GM18867 (cell line): ENCODE measurements around the gene RGL1.
"Not testable (repeated sequence)": the region's sequence is repeated elsewhere in the genome, so short reads cannot be mapped to it uniquely, and the experiment has no call there.

Source experiments
- ATAC-seq: cut with Tn5 transposase; IDR thresholded peaks from one replicate; pipeline ENCODE4 v1.9.1; 2021; ENCODE audit warnings: mild to moderate bottlenecking, moderate library complexity; ENCODE audit not compliant: unreplicated experiment

RGL1 gene

DNA sequence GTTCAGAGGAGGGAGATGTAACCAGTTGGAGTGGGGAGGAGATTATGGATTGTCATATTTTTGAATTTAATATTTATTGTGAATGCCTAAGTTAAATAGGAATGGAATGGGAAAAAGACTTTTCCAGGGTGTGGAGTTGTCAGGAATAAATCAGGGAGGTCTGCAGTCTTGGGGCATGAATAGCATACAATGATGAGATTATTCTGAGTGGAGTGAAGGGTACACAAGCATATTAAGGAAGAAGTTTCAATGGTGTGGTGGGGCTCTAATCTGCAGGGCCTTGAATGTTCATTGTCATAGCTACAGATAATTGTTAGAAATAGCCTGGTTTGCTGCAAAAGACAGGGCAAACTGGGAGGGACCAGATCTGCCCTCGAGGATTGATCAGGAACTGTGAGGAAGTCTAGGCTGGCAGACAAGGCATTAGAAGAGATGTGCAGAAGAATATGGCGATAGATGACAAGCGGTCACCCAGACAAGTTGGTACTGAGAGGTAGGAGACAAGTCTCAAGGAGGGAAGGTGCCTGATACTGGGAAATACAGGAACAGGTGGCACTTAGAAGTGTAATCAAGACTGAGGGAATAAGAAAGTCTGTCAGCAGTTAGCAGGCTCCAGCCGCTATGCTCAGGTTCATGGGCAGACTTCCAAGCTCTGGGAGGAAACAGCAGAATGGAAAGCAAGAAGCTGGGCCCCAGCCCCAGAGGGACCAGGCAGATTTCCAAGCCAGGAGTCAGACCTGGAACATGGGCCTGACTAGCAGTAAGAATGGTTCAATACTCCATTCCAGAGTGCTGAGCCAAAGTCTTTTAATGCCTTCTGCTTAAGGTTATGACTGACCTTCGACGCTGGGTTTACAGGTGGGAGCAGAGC lies 20.9 kb upstream of the RGL1 start:
- ATAC-seq, result no peak

DNA sequence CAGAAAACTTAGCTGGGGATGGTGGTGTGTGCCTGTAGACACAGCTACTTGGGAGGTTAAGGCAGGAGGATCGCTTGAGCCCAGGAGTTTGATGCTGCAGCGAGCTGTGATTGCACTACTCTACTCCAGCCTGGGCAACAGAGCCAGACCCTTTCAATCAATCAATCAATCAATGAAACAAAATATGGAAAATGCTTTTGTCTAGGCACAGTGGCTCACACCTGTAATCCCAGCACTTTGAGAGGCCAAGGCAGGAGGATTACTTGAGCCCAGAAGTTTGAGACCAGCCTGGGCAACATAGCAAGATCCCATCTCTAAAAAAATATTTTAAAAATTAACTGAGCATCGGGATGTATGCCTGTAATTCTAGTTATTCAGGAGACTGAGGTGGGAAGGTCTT lies 19.0 kb upstream of the RGL1 start:
- not testable (repeated sequence) for ATAC-seq

DNA sequence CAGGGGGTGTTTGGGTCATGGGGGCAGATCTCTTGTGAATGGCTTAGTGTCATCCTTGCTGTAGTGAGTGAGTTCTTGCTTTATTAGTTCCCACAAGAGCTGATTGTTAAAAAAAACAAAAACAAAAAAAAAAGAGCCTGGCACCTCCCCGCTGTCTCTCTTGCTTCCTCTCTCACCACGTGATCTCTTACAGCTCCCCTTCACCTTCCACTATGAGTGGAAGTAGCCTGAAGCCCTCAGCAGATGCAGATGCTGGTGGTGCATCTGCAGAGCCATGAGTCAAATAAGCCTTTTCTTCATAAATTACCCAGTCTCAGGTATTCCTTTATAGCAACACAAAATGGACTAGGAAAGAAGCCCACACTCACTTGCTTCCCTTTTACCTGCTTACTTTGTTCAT lies 17.2 kb upstream of the RGL1 start:
- no peak for ATAC-seq

DNA sequence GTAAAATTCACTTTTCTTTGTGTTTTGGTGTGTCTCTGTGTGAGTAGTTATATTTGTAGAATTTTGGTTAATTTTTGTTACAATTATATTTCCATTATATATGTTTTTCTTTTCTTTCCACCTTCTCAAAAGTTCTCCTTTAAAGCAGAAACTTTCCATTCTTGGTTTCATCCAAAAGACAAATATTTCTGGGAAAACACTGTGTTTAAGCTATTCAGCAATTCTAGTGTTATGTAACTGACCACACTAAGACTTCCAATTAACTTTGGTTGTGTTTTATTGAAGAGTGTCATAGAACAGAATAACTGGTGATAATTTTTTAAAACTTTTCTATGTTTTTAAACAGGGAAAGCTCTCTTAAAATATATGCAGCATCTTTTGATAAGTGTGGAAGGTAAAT lies 13.6 kb upstream of the RGL1 start:
- no peak for ATAC-seq

DNA sequence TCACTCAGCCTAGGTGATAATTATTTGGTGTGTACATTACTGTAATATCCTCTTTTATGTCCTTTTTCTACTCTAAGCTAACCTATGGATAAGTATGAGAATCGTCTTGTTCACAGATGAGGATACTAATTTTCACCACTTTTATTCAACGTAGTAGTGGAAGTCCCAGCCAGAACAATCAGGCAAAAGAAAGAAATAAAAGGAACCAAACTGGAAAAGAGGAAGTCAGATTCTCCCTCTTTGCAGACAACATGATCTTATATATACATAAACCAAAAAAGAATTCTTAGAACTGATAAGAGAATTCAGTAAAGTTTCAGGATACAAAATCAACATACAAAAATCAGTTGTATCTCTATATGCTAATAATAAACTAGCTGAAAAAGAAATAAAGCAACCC lies 12.6 kb upstream of the RGL1 start:
- ATAC-seq, result no peak

DNA sequence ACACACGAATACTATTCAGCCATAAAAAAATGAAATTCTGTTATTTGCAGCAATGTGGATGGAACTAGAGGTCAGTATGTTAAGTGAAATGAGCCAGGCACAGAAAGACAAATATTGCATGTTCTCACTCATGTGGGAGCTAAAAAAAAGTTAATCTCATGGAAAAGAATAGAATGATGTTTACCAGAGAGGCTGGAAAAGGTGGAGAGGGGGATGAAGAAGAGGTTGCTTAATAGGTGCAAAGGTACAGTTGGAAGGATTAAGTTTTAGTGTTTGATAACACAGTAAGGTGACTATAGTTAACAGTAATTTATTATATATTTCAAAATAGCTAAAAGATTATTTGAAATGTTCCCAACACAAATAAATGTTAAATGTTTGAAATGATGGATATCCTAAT lies 10.8 kb upstream of the RGL1 start:
- ATAC-seq, result no peak

DNA sequence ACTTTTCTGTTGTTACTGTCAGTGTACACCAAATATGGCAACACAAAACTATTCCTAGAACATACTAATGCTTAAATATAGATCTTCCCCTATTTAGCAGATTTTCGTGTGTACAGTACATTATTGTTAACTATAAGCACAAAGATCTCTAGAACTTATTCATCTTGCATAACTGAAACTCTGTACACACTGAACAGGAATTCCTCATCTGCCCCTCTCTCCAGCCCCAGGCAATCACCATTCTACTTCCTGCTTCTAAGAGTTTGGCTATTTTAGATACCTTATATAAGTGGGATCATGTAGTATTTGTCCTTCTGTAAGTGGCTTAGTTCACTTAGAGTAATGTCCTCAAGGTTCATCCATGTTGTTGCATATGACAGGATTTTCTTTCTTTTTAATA lies 4.5 kb upstream of the RGL1 start:
- no peak for ATAC-seq

DNA sequence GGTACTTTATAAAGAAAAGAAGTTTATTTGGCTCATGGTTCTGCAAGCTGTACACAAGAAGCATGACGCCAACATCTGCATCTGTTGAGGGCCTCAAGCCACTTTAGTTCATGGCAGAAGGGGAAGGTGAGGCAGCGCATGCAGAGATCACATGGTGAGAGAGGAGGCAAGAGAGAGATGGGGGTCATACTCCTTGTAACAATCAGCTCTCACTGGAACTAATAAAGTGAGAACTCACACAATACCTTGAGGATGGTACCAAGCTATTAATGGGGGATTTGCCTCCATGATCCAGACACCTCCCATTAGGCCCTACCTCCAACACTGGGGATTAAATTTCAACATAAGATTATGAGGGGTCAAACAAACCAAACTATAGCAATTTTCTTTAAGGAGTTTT lies 3.3 kb upstream of the RGL1 start:
- no peak for ATAC-seq

DNA sequence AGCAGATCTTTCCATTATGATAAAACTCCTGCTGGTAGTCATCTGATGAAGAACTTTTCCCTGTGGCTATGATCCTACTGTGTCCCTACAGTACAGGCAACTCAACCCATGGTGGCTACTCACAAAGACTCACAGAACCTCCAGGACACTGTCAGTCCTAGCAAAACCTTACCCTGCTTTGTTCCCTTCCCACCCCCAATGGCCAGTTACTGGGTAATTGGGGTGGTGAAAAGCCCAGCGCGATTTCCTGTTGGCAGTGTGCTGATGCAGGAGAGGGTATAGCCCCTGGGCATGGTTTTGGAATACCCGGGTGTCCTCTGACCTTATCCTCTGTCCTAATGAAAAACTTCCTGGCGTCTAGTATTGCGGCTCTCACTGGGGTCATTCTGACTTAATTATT lies 533 bp upstream of the RGL1 start:
- no peak for ATAC-seq

DNA sequence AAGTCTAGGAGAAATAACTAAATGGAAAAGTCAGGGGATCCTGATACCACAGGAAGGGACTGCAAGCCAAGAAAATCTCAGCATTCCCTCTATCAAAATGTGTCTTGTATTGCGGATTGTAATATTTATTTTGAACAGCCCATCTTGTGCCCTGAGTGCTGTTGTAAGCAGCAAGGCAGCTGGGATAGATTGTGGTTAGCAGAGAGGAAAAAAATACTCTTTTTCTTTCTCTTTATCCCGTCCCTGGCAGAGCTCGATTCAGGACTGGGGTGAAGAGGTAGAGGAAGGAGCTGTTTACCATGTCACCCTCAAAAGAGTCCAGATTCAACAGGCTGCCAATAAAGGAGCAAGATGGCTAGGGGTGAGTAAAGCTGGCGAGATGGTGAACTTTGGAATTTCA lies 1.2 kb downstream of the RGL1 start:
- ATAC-seq, result no peak

DNA sequence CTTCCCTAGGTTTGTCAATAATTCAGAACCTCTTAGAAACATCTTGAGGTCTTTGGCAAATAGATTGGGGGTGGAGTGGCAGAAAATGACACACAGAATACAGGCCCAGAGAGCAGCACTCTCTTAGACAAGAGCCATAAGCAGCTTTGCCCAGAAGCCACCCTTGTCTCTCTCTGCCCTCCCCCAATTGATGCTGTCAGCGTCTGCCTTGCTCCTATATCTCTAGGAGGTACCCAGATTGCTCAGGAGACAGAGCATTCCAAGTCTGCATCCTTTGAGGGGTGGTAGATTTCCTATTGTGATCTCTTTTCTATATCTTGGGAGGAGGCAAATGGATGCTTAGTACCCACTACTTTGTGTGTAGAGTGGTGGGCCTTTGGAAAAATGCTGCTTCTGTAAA lies 1.8 kb downstream of the RGL1 start:
- no peak for ATAC-seq

DNA sequence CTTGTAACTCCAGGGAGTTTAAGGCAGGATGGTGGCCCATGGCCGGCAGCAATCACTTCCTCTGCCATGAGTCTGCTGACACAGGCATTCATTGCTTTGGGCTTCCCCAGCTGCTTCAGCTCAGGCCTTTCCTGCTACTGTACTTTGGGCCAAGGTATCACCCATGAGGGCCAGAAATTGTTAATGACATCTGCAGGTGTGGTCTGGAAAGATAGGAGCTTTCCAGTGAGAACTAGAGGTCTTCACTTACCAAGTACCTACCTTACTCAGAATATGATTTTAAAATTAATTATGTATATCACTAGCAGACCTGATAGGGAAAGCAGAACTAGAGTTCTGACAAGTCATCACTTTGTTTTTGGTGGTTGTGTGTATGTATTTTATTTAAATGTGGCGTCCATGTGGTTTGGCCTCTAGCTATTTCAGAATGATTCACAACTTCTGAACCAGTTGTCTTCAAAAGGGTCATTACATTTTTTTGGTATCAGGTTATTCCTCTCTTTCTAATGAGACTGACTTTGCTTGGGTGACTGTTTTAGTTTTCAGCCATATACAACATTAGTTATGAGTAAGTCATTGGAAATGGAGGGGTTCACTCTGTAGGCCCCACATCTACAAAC lies 2.7 kb downstream of the RGL1 start:
- peak; percentile 62 for ATAC-seq

DNA sequence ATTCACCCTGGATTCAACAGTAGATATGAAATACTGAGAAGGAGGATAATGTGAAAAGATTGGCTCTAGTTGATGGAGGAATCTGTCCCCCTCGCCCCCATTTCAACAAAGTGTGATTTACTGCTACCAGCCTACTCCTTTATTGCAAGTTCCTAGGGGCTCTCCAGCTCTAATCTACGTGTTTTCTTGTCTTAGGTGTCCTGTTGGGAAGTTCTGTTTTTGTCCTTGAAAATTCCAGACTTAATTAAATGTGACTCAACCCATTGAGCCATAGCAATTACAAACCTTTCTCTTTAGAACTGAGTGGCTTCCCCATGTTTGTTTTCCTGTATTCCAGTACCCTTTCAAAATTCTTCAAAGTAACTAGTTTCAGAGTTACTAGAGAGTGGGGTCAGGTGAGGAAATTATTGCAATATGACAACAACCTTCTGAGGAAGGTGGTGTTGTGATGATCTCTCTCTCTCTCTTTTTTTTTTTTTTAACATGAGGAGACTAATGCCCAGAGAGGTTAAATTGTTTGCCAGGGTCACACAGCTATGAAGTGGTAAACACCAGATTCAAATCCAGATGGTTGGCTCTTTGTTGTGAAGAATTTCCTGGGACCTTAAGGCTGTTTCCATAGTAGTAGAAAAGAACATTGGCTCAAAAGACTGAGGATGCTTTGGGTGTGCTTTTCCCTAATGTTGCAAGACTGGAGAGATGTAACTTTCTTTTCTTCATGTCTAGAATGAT lies 3.5 kb downstream of the RGL1 start:
- ATAC-seq, result no peak

DNA sequence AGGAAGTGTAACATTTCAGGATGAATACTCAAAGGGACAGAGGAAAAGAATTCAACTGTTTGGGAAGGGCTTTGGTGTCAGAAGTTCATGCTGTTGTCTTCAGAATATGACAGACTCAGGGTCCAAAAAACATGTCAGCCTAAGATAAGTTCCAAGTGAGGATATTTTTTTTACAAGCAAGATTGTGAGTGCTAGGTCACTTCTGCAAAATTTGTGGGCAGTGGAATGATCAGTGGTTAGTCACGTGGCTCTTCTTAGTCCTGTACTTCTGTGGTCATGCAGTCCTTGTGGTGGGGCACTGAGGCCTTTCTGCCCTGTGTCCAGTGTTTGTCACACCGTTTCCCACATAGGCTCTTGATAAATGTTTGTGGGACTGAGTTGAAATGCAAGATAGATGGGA lies 5.2 kb downstream of the RGL1 start:
- no peak for ATAC-seq

DNA sequence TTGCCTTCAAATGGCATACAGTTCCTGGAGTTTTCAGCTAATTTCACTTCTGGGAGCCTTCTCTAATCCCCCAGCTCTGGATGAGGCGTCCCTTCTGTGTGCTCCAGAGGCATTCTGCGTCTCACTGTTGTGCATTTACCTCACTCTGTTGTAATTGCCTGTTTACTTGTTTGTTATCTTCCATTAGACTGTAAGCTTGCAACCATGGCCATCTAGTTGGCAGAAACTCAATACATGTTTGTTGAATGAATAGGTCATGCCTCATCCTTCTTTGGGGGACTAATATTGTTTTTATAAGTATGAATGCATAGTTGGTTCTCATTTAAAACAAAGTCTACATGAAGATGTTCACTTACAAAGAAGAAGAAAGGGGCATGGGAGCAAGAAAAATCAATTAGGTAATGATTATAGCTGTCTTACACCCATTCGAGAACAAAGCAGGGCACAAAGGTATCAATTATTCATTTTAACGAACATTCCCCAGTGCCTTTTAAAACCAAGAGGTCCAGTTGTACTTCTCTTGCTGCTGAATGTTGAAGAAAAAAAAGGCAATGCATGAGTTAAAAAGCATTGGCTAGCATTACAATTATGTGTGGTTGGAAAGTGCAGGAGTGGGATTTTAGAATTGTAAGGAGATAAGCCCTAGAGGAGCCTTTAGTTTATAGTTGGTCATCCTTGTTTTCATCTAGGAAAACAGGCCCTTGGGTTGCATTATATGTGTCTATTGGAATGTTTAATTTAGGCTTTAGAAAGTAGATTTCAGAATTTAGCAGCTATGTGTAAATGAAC lies 6.0 kb downstream of the RGL1 start:
- no peak for ATAC-seq

DNA sequence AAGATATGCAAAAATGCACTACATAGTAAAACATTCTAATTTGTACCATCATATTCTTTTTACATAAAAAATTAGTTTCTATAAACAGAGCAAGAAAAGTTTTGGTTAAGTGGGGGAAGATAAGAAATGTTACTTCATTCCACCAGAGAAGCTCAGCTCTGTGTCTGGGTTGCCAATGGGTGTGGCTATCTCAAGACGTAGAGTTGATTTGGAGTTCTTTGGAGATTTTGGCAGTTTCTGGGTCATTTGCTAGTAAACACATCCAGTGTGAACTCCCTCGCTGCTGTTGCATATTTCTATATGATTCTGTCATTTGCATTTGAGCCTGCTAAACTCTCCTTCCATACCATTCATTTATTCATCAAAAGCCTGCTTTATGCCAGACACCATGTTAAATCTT lies 7.2 kb downstream of the RGL1 start:
- no peak for ATAC-seq

DNA sequence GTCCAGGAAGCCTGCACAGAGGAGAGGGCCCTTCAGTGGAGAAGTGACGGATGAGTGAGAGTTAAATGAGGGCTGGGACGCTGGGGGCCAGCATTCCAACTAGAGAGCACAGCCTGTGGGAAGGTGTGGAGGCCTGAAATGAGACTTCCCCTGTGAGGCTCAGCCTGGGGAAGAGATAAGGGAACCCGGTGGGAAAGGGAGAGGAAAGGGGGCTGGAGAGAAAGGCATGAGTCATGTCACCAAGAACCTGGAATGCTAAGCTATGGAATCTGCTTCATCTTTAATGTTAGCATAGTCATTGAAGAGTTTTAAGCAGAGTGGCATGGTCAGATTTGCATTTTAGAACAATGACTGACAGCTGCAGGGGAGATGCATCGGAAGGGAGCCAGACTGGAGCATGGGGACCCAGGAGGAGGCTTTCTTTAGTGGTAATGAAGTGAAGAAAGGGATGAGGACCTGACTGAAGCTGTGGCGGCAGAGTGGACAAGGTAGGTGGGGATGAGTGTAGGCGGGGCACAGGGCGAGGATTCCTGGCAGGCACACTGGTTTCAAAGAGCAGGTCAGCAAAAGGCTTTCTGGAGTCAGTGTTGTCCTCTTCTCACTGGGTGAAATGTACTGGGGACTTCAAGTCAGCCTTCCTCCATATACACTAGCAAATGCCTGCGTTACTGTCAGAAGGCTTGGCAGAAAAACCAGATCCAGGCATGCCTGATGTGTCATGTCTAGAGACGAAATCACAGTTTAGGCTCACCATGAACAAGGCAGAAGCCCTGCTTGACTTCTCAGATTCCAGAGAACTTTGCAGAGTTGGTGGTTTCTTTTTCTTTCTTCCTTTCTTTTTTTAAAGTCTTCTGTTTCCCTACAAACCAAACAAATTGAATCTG lies 8.0 kb downstream of the RGL1 start:
- ATAC-seq, result no peak

DNA sequence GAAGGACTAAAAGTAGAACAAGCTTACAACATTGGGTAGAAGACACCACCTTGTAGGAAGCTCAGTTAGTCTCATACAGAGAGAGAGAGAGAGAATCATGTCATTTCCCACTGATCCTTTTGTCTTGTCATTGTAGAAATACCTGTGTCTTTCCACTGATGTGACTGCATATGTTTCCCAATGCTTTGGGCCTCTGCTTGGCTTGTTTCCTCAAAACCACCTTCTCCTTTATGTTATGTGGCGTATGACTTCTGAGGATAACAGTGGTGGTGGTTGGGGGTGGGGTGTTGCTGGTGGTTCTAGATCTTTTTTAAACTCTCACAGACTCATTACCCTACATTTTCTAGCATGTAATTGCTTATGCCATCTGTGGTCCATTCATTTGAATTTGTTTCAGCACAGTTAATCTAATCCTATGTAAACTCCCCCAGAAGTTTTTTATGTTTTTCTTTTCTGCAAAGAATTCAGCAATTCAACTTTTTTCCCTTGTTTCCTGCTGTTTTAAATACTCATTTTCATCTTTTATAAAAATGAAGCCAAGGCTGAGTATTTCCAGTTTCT lies 9.3 kb downstream of the RGL1 start:
- no peak for ATAC-seq

DNA sequence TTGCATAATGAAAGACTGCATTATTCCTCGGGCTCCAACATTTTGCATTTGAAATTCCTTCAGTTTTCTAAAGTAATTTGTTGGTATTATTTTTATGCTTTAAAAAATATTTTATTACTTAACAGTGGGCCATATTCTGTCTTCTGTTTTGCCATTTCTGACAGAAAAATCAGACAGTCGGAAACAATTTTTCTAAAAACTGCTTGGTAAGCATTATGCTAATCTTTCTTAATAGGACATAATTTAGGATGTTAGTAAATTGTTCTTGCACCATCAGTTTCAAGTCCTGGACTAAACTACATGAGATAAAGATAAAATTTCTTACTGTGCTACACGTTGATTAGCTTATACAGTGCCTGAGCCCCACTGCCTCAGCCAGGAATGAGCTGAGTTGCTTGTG lies 11.2 kb downstream of the RGL1 start:
- ATAC-seq, result no peak
